ENCODE measurements around the gene ASTL. TPM values are rescaled to one million over a fixed set of nuclear protein-coding genes. Genes with fewer than 3 reads are reported as not detected.

The ASTL gene
- total RNA-seq, 1 experiment from 2014 or later = 0.23 TPM

GRCh38 chr2:96131813-96132745 lies 6.2 kb downstream of the ASTL start:
- peaks cover 10% of the 10 kb centered on the region for H3K27me3 Mint-ChIP-seq (ENCODE audit: insufficient read depth, unreplicated experiment)
- Histone ChIP-seq H3K27me3 (replicated peaks; ENCODE audit: control insufficient read depth, insufficient read depth, low read length) (no peaks in the 10 kb centered on the region), H3K4me1 (no peaks in the 10 kb centered on the region), H3K9me3 (no peaks in the 10 kb centered on the region), H3K36me3 (ENCODE audit: control insufficient read depth, insufficient read depth, low read length) (no peaks in the 10 kb centered on the region), H3K4me3 (ENCODE audit: low read depth, low read length) (no peak overlapping the region)
- TF ChIP-seq, protein P1, sequence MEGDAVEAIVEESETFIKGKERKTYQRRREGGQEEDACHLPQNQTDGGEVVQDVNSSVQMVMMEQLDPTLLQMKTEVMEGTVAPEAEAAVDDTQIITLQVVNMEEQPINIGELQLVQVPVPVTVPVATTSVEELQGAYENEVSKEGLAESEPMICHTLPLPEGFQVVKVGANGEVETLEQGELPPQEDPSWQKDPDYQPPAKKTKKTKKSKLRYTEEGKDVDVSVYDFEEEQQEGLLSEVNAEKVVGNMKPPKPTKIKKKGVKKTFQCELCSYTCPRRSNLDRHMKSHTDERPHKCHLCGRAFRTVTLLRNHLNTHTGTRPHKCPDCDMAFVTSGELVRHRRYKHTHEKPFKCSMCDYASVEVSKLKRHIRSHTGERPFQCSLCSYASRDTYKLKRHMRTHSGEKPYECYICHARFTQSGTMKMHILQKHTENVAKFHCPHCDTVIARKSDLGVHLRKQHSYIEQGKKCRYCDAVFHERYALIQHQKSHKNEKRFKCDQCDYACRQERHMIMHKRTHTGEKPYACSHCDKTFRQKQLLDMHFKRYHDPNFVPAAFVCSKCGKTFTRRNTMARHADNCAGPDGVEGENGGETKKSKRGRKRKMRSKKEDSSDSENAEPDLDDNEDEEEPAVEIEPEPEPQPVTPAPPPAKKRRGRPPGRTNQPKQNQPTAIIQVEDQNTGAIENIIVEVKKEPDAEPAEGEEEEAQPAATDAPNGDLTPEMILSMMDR (IDR thresholded peaks at IDR 0.05; ENCODE audit: insufficient read depth in 1 of 2, low read depth in 1 of 2, low read length in 1 of 2, severe bottlenecking in 1 of 2, unreplicated experiment in 1 of 2) = no peak
- no peak overlapping the region for H3K27ac Mint-ChIP-seq (ENCODE audit: unreplicated experiment)
- BruUV-seq (replicated peaks) = no TSS peak
- ChIA-PET CTCF (no interaction called here), POLR2A (no interaction called here)
- no peak for DNase-seq
- H3K4me3 Mint-ChIP-seq (ENCODE audit: unreplicated experiment) = no peak overlapping the region
- no peaks in the 10 kb centered on the region for H3K36me3 Mint-ChIP-seq (ENCODE audit: insufficient read depth, unreplicated experiment)
- no peaks in the 10 kb centered on the region for H3K4me1 Mint-ChIP-seq (ENCODE audit: low read depth, unreplicated experiment)
- intact Hi-C loops (cut with micrococcal nuclease; ENCODE audit: unreplicated experiment) = no loop called here
- no peaks in the 10 kb centered on the region for H3K9me3 Mint-ChIP-seq (ENCODE audit: unreplicated experiment)

GRCh38 chr2:96131152-96131812 lies 7.0 kb downstream of the ASTL start:
- CTCF ChIA-PET = no interaction called here
- Mint-ChIP-seq H3K4me1 (ENCODE audit: low read depth, unreplicated experiment) (no peaks in the 10 kb centered on the region), H3K27ac (ENCODE audit: unreplicated experiment) (no peak overlapping the region), H3K4me3 (ENCODE audit: unreplicated experiment) (no peak overlapping the region), H3K36me3 (ENCODE audit: insufficient read depth, unreplicated experiment) (no peaks in the 10 kb centered on the region), H3K27me3 (ENCODE audit: insufficient read depth, unreplicated experiment) (peaks cover 10% of the 10 kb centered on the region), H3K9me3 (ENCODE audit: unreplicated experiment) (no peaks in the 10 kb centered on the region)
- DNase-seq = no peak
- BruUV-seq (replicated peaks) = no TSS peak
- Histone ChIP-seq H3K27me3 (replicated peaks; ENCODE audit: control insufficient read depth, insufficient read depth, low read length) (no peaks in the 10 kb centered on the region), H3K4me3 (ENCODE audit: low read depth, low read length) (no peak overlapping the region), H3K36me3 (ENCODE audit: control insufficient read depth, insufficient read depth, low read length) (no peaks in the 10 kb centered on the region), H3K4me1 (no peaks in the 10 kb centered on the region), H3K9me3 (no peaks in the 10 kb centered on the region)
- TF ChIP-seq, protein P1 (IDR thresholded peaks at IDR 0.05; ENCODE audit: insufficient read depth in 1 of 2, low read depth in 1 of 2, low read length in 1 of 2, severe bottlenecking in 1 of 2, unreplicated experiment in 1 of 2) = no peak
- POLR2A ChIA-PET = no interaction called here
- intact Hi-C loops (cut with micrococcal nuclease; ENCODE audit: unreplicated experiment) = no loop called here

DNA sequence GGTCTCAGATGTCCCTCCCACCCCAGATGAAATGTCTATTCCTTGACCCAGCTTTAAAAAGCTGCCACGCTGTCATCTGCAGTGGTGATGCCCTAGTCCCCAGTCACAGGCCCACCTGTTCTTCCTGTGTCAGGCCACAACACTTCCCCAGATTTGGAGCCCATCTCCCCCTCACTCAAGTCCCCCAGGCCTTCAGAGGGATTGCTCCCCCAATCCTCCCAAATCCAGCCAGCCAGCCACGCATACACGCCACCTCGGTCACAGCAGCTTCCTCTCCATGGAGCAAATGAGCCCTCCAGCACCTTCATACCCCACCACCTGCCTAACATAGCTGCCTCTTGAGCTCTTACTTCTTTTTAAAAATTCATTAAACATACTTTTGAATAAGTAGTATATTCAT lies 7.8 kb downstream of the ASTL start:
- no peak overlapping the region for H3K4me3 Mint-ChIP-seq (ENCODE audit: unreplicated experiment)
- POLR2A ChIA-PET = no interaction called here
- no peaks in the 10 kb centered on the region for H3K9me3 Mint-ChIP-seq (ENCODE audit: unreplicated experiment)
- BruUV-seq (replicated peaks) = no TSS peak
- H3K27ac Mint-ChIP-seq (ENCODE audit: unreplicated experiment) = no peak overlapping the region
- Histone ChIP-seq H3K4me3 (ENCODE audit: low read depth, low read length) (no peak overlapping the region), H3K4me1 (no peaks in the 10 kb centered on the region), H3K36me3 (ENCODE audit: control insufficient read depth, insufficient read depth, low read length) (no peaks in the 10 kb centered on the region), H3K27me3 (replicated peaks; ENCODE audit: control insufficient read depth, insufficient read depth, low read length) (no peaks in the 10 kb centered on the region), H3K9me3 (no peaks in the 10 kb centered on the region)
- peaks cover 6% of the 10 kb centered on the region for H3K27me3 Mint-ChIP-seq (ENCODE audit: insufficient read depth, unreplicated experiment)
- no peaks in the 10 kb centered on the region for H3K36me3 Mint-ChIP-seq (ENCODE audit: insufficient read depth, unreplicated experiment)
- TF ChIP-seq, protein P1 (IDR thresholded peaks at IDR 0.05; ENCODE audit: insufficient read depth in 1 of 2, low read depth in 1 of 2, low read length in 1 of 2, severe bottlenecking in 1 of 2, unreplicated experiment in 1 of 2) = no peak
- H3K4me1 Mint-ChIP-seq (ENCODE audit: low read depth, unreplicated experiment) = no peaks in the 10 kb centered on the region
- intact Hi-C loops (cut with micrococcal nuclease; ENCODE audit: unreplicated experiment) = no loop called here
- DNase-seq = no peak
- CTCF ChIA-PET = no interaction called here
